Mesenchymal stem cell (in vitro differentiated cells and primary cell): ENCODE measurements around the gene FCER2.

Source experiments
- DNase-seq: peaks from one replicate; pipeline ENCODE4 v3.0.0-alpha.2; 2013
- H2AFZ ChIP-seq: one replicate; pipeline ENCODE4 v1.6.1; 2013; ENCODE audit warnings: low read depth, mild to moderate bottlenecking, control low read depth, inconsistent platforms, low read length, moderate library complexity
- H2AK5ac ChIP-seq: 2 replicates; pipeline ENCODE4 v1.6.1; 2013; ENCODE audit warnings: low read length, moderate library complexity, mild to moderate bottlenecking, inconsistent platforms; ENCODE audit not compliant: severe bottlenecking
- H2BK120ac ChIP-seq: one replicate; pipeline ENCODE4 v1.6.1; 2013; ENCODE audit warnings: low read depth, mild to moderate bottlenecking, inconsistent platforms, low read length, moderate library complexity
- H2BK12ac ChIP-seq, 2 experiments: one replicate each; pipeline ENCODE4 v1.6.1; 2013; ENCODE audit warnings: inconsistent platforms in 2 of 2, low read length in 2 of 2, mild to moderate bottlenecking in 2 of 2, moderate library complexity in 2 of 2, control low read depth in 1 of 2
- H2BK15ac ChIP-seq: one replicate; pipeline ENCODE4 v1.6.1; 2013; ENCODE audit warnings: mild to moderate bottlenecking, low read depth, inconsistent platforms; ENCODE audit not compliant: poor library complexity, severe bottlenecking
- H2BK5ac ChIP-seq: 2 replicates; pipeline ENCODE4 v1.6.1; 2013; ENCODE audit warnings: low read depth, mild to moderate bottlenecking, low read length, control low read depth, inconsistent platforms; ENCODE audit not compliant: poor library complexity, severe bottlenecking
- H3K14ac ChIP-seq, 2 experiments: one replicate each; pipeline ENCODE4 v1.6.1; 2013; ENCODE audit warnings: inconsistent platforms in 2 of 2, low read length in 2 of 2, control low read depth in 1 of 2, mild to moderate bottlenecking in 1 of 2, moderate library complexity in 1 of 2
- H3K18ac ChIP-seq, 2 experiments: one replicate each; pipeline ENCODE4 v1.6.1; 2013; ENCODE audit warnings: inconsistent platforms in 2 of 2, low read length in 2 of 2, control low read depth in 1 of 2, low read depth in 1 of 2, mild to moderate bottlenecking in 1 of 2
- H3K23ac ChIP-seq, 2 experiments: one replicate each; pipeline ENCODE4 v1.6.1; 2013; ENCODE audit warnings: inconsistent platforms in 2 of 2, low read length in 2 of 2, mild to moderate bottlenecking in 2 of 2, moderate library complexity in 2 of 2, control low read depth in 1 of 2
- H3K27ac ChIP-seq: 2 replicates; pipeline ENCODE4 v1.5.1; 2013; ENCODE audit warnings: mild to moderate bottlenecking, moderate library complexity, low read length, control low read depth, inconsistent platforms; ENCODE audit not compliant: poor library complexity, severe bottlenecking
- H3K27me3 ChIP-seq, 2 experiments: 2 replicates each; pipeline versions ENCODE4 v1.6.1 to v1.7.0; 2013; ENCODE audit warnings: low read length in 2 of 2, mild to moderate bottlenecking in 2 of 2, moderate library complexity in 2 of 2, control low read depth in 1 of 2, inconsistent platforms in 1 of 2; ENCODE audit not compliant: control insufficient read depth in 1 of 2, insufficient read depth in 1 of 2
- H3K36me3 ChIP-seq, 2 experiments: 2 replicates each; pipeline versions ENCODE4 v1.6.1 to v1.7.0; 2013; ENCODE audit warnings: low read length in 2 of 2, control low read depth in 1 of 2, inconsistent platforms in 1 of 2, low read depth in 1 of 2, mild to moderate bottlenecking in 1 of 2; ENCODE audit not compliant: insufficient read depth in 2 of 2, control insufficient read depth in 1 of 2
- H3K4ac ChIP-seq, 2 experiments: one replicate each; pipeline ENCODE4 v1.6.1; 2013; ENCODE audit warnings: inconsistent platforms in 2 of 2, low read length in 2 of 2, mild to moderate bottlenecking in 2 of 2, moderate library complexity in 2 of 2, control low read depth in 1 of 2, low read depth in 1 of 2
- H3K4me1 ChIP-seq: 2 replicates; pipeline ENCODE4 v1.6.1; 2013; ENCODE audit warnings: low read depth, low read length, control low read depth; ENCODE audit not compliant: control insufficient read depth, insufficient read depth
- H3K4me2 ChIP-seq: 2 replicates; pipeline ENCODE4 v1.6.1; 2013; ENCODE audit warnings: low read length, mild to moderate bottlenecking, inconsistent platforms; ENCODE audit not compliant: poor library complexity, severe bottlenecking
- H3K4me3 ChIP-seq, 2 experiments: 2 replicates each; pipeline versions ENCODE4 v1.5.1 to v1.7.0; 2013; ENCODE audit warnings: low read length in 2 of 2, mild to moderate bottlenecking in 2 of 2, control low read depth in 1 of 2, low read depth in 1 of 2; ENCODE audit not compliant: insufficient read depth in 1 of 2
- H3K79me1 ChIP-seq: replicated peaks from 2 replicates; pipeline ENCODE4 v1.6.1; 2013; ENCODE audit warnings: mild to moderate bottlenecking, control low read depth, low read length, inconsistent platforms; ENCODE audit not compliant: poor library complexity, severe bottlenecking
- H3K9ac ChIP-seq: 2 replicates; pipeline ENCODE4 v1.7.0; 2013; ENCODE audit warnings: mild to moderate bottlenecking, low read length, moderate library complexity
- H3K9me3 ChIP-seq: 2 replicates; pipeline ENCODE4 v1.7.0; 2013; ENCODE audit warnings: mild to moderate bottlenecking, low read length; ENCODE audit not compliant: control insufficient read depth
- H4K8ac ChIP-seq: one replicate; pipeline ENCODE4 v1.6.1; 2013; ENCODE audit warnings: inconsistent platforms, mild to moderate bottlenecking, low read length, moderate library complexity
- H4K91ac ChIP-seq: one replicate; pipeline ENCODE4 v1.6.1; 2013; ENCODE audit warnings: mild to moderate bottlenecking, low read length, inconsistent platforms
- WGBS: methylation state at CpG from one replicate; pipeline ENCODE4 v1.1.7; 2013; ENCODE audit warnings: mixed read lengths; 5-methylcytosine and 5-hydroxymethylcytosine counted together

The FCER2 gene

GRCh38 chr19:7638802-7639465 is 63.0 kb downstream of the FCER2 start:
- no peak overlapping the region for H2BK5ac ChIP-seq
- no peak overlapping the region for H4K8ac ChIP-seq
- H3K9me3 ChIP-seq: no peaks in the 10 kb centered on the region
- DNase-seq: no peak
- no peak overlapping the region for H3K14ac ChIP-seq
- H2AK5ac ChIP-seq: no peak overlapping the region
- H3K4me2 ChIP-seq: no peak overlapping the region
- peaks cover 20% of the 10 kb centered on the region for H3K4me1 ChIP-seq
- H3K36me3 ChIP-seq: peaks cover 0 to 41% of the 10 kb centered on the region in 2 experiments
- H3K9ac ChIP-seq: no peak overlapping the region
- no peak overlapping the region for H2AFZ ChIP-seq
- H3K79me1 ChIP-seq: peaks cover 15% of the 10 kb centered on the region
- H2BK120ac ChIP-seq: no peak overlapping the region
- no peak overlapping the region for H3K27ac ChIP-seq
- H3K27me3 ChIP-seq: peaks cover 0 to 42% of the 10 kb centered on the region in 2 experiments
- no peak overlapping the region for H2BK12ac ChIP-seq
- WGBS: 93% methylated on average over 12 of the region's 12 CpGs
- no peak overlapping the region for H4K91ac ChIP-seq
- H3K4ac ChIP-seq: no peak overlapping the region
- no peak overlapping the region for H3K4me3 ChIP-seq
- no peak overlapping the region for H3K23ac ChIP-seq
- H3K18ac ChIP-seq: no peak overlapping the region
- no peak overlapping the region for H2BK15ac ChIP-seq
